Thyroid gland (tissue), 4 donors: ENCODE measurements around the gene TXNDC2. TPM values are rescaled to one million over a fixed set of nuclear protein-coding genes. Genes with fewer than 3 reads are reported as not detected.

Source experiments
- DNase-seq, 2 donors: peaks; one replicate each; pipeline ENCODE4 v3.0.0-alpha.2; 2019
- H3K27ac ChIP-seq, 3 donors: fragments of 200-600 bp; sonication (generic); 1 replicate in 2 of 3; 2 replicates in 1 of 3; pipeline ENCODE4 v1.5.1; 2016 to 2019; ENCODE audit warnings: mild to moderate bottlenecking in 1 of 3, moderate library complexity in 1 of 3
- H3K27me3 ChIP-seq: fragments of 200-600 bp; sonication (generic); one replicate; pipeline ENCODE4 v1.5.1; 2019
- H3K36me3 ChIP-seq, 2 donors: fragments of 200-600 bp; sonication (generic); one replicate each; pipeline ENCODE4 v1.5.1; 2016 to 2019
- H3K4me1 ChIP-seq, 2 donors: fragments of 200-600 bp; sonication (generic); one replicate each; pipeline ENCODE4 v1.5.1; 2017 to 2019
- H3K4me3 ChIP-seq, 3 donors: fragments of 200-600 bp; sonication (generic); replicated peaks in 1 of 3; 1 replicate in 2 of 3; 2 replicates in 1 of 3; pipeline ENCODE4 v1.5.1; 2016; ENCODE audit warnings: mild to moderate bottlenecking in 1 of 3
- H3K9me3 ChIP-seq: fragments of 200-600 bp; sonication (generic); one replicate; pipeline ENCODE4 v1.5.1; 2017
- POLR2A ChIP-seq, 2 donors: fragments of 450-650 bp; IDR thresholded peaks; one replicate each; pipeline ENCODE4 v1.6.1; 2017; ENCODE audit warnings: antibody characterized with exemption in 2 of 2, mild to moderate bottlenecking in 2 of 2, moderate library complexity in 1 of 2
- WGBS, 2 donors: methylation state at CpG; one replicate each; pipeline ENCODE4 v1.1.5; 2017; 5-methylcytosine and 5-hydroxymethylcytosine counted together
- intact Hi-C: fragments of 100-400 bp; cut with DNase I; formaldehyde crosslinking; loops from one replicate; pipeline ENCODE4 v1.15.1; 2023
- total RNA-seq, 4 donors: library from RNA; depleted of rRNA; stranded (reverse); fragments of >200 nt; gene quantifications; one replicate each; pipeline ENCODE4 v1.2.3, GENCODE V29; 2016
- TF ChIP-seq, protein P1 (sequence below), 6 experiments: fragments of 200-600 bp in 3 of 6; fragments of 450-650 bp in 3 of 6; sonication (generic) in 3 of 6; IDR thresholded peaks; one replicate each; pipeline ENCODE4 v1.5.1; 2016 to 2019; ENCODE audit warnings: antibody characterized with exemption in 6 of 6, mild to moderate bottlenecking in 2 of 6, inconsistent platforms in 1 of 6, moderate library complexity in 1 of 6

Gene TXNDC2
- total RNA-seq, 4 donors from 2014 or later: not detected

- H3K9me3 ChIP-seq: no peaks in the 10 kb centered on the region
- 69 to 77% methylated on average over 4 of the region's 4 CpGs for WGBS, 2 donors
- TF ChIP-seq, protein P1, sequence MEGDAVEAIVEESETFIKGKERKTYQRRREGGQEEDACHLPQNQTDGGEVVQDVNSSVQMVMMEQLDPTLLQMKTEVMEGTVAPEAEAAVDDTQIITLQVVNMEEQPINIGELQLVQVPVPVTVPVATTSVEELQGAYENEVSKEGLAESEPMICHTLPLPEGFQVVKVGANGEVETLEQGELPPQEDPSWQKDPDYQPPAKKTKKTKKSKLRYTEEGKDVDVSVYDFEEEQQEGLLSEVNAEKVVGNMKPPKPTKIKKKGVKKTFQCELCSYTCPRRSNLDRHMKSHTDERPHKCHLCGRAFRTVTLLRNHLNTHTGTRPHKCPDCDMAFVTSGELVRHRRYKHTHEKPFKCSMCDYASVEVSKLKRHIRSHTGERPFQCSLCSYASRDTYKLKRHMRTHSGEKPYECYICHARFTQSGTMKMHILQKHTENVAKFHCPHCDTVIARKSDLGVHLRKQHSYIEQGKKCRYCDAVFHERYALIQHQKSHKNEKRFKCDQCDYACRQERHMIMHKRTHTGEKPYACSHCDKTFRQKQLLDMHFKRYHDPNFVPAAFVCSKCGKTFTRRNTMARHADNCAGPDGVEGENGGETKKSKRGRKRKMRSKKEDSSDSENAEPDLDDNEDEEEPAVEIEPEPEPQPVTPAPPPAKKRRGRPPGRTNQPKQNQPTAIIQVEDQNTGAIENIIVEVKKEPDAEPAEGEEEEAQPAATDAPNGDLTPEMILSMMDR (IDR thresholded peaks at IDR 0.05): no peak
- TF ChIP-seq POLR2A (IDR thresholded peaks at IDR 0.05): no peak
- H3K27ac ChIP-seq: no peak overlapping the region
- no peak for DNase-seq
- H3K36me3 ChIP-seq: no peaks in the 10 kb centered on the region
- H3K27me3 ChIP-seq: no peaks in the 10 kb centered on the region
- intact Hi-C loops: no loop called here
- peaks cover 59 to 87% of the 10 kb centered on the region in 2 donors for H3K4me1 ChIP-seq
- H3K4me3 ChIP-seq: no peak overlapping the region
Measured at GRCh38 chr18:9922592-9923311, 37.0 kb downstream of the TXNDC2 start.

DNA sequence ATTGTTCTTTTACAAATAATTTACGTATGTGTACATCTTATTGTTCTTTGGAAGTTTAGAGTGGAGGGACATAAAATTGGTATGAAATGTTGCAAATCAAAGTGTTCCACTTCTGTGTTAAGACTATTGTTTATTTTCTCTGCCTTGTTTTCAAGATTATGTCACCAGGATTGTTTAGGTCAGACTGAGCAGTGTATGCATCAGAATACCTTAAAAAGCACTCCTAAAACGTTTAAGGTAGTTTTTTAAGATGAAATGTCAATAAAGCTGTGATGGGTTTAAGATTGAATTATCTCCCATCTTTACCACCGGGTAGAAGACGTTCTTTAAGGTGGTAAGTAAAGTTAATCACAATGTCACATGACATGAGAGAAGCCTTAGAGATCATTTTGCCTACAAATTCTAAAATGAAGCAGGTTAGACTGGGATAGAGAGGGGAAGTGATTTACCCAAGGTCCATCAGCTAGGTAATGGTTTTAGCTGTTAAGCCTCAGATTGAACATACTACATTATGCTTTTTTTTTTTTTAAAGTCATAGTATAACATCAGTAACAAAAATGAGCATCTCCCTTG is 38.7 kb downstream of the TXNDC2 start:
- Histone ChIP-seq H3K27me3 (no peaks in the 10 kb centered on the region), H3K4me1 (peaks cover 44 to 86% of the 10 kb centered on the region in 2 donors), H3K36me3 (no peaks in the 10 kb centered on the region), H3K4me3 (no peak overlapping the region), H3K27ac (no peak overlapping the region), H3K9me3 (no peaks in the 10 kb centered on the region)
- WGBS, 2 donors: 50 to 54% methylated on average over 4 of the region's 4 CpGs
- intact Hi-C loops: no loop called here
- no peak for DNase-seq
- TF ChIP-seq POLR2A (IDR thresholded peaks at IDR 0.05): no peak
- TF ChIP-seq, protein P1 (IDR thresholded peaks at IDR 0.05): no peak

- no peak for TF ChIP-seq POLR2A (IDR thresholded peaks at IDR 0.05)
- TF ChIP-seq, protein P1 (IDR thresholded peaks at IDR 0.05): no peak
- H3K27me3 ChIP-seq: no peaks in the 10 kb centered on the region
- intact Hi-C loops: no loop called here
- peaks cover 37 to 79% of the 10 kb centered on the region in 2 donors for H3K4me1 ChIP-seq
- H3K9me3 ChIP-seq: no peaks in the 10 kb centered on the region
- H3K36me3 ChIP-seq: no peaks in the 10 kb centered on the region
- DNase-seq: no peak
- H3K4me3 ChIP-seq: no peak overlapping the region
- WGBS, 2 donors: 82 to 83% methylated on average over 1 of the region's 1 CpG
- no peak overlapping the region for H3K27ac ChIP-seq
Measured at GRCh38 chr18:9925369-9925768, 39.6 kb downstream of the TXNDC2 start.

DNA sequence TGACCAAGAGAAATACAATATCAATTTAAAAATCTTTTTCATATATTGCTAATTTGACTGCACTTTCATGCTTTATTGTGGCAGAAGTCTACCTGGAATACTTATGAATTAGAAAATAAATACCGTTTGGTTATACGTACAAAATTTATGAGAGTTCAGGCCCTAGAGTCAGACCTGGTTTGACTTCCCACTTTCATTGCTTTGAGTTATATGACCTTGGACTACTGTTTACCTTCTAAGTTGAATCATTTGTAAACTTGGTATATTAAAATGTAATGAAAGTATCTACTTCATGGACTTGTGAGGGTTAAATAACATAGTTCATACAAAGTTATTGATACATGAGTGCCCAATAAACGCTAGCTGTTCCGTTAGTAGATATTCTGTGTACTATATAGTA is 40.0 kb downstream of the TXNDC2 start:
- Histone ChIP-seq H3K36me3 (no peaks in the 10 kb centered on the region), H3K4me1 (peaks cover 33 to 75% of the 10 kb centered on the region in 2 donors), H3K27me3 (no peaks in the 10 kb centered on the region), H3K9me3 (no peaks in the 10 kb centered on the region), H3K4me3 (no peak overlapping the region), H3K27ac (no peak overlapping the region)
- intact Hi-C loops: no loop called here
- TF ChIP-seq, protein P1 (IDR thresholded peaks at IDR 0.05): no peak
- no peak for TF ChIP-seq POLR2A (IDR thresholded peaks at IDR 0.05)
- DNase-seq: no peak
- 92 to 95% methylated on average over 4 of the region's 4 CpGs for WGBS, 2 donors

DNA sequence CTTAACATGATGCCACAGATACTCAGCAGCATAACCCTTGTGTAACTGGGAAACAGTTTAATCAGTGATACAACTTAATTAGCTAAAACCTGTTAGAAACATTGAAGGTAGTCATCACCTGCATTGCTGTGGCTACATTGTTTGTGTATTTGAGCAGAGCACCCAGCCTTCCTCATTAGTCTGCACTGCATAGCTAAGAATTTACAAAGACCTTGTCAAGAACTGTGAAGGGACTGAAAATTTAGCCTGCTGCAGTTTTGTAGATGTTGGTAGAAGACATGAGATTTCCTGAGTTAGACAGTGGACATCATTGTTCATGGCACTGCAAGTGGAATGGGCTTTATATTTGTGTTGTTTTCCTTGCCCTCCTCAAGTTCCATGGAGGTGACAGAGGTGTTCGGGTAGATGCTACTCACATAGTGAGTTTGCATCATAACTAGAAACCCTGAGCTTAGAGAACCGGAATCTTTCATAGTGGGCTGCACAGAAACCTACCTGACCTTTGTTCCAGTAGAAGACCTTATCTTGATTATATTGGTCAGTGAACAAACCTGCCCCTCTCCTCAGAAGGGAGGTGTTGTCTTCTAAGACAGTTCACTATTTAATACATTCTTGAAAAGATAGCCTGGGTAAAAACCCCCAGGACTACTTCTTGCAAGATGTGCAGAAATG is 40.6 kb downstream of the TXNDC2 start:
- TF ChIP-seq, protein P1 (IDR thresholded peaks at IDR 0.05): no peak
- TF ChIP-seq POLR2A (IDR thresholded peaks at IDR 0.05): no peak
- Histone ChIP-seq H3K4me3 (no peak overlapping the region), H3K27ac (no peak overlapping the region), H3K36me3 (no peaks in the 10 kb centered on the region), H3K27me3 (no peaks in the 10 kb centered on the region), H3K9me3 (no peaks in the 10 kb centered on the region), H3K4me1 (peaks cover 28 to 69% of the 10 kb centered on the region in 2 donors)
- DNase-seq: no peak
- intact Hi-C loops: no loop called here
- WGBS, 2 donors: 86 to 91% methylated on average over 2 of the region's 2 CpGs
